Measurements from ENCODE around the gene NRDE2.
"Not testable (repeated sequence)": the region's sequence is repeated elsewhere in the genome, so short reads cannot be mapped to it uniquely, and the experiment has no call there.

NRDE2 gene

GRCh38 chr14:90242444-90242843, 89.3 kb downstream of the NRDE2 start:
- Histone ChIP-seq H3K79me2 (ENCODE audit: low read length) (no peaks in the 10 kb centered on the region), H3K9me3 (ENCODE audit: insufficient read depth, low read length) (peaks cover 14% of the 10 kb centered on the region), H3K9ac (ENCODE audit: low read length) (no peak overlapping the region), H3K27me3 (ENCODE audit: low read depth, low read length) (no peaks in the 10 kb centered on the region; the same call in 1 of the 2 replicates), H3K27ac (ENCODE audit: low read length) (no peak overlapping the region), H3K4me1 (ENCODE audit: low read length) (no peaks in the 10 kb centered on the region), H3K4me2 (ENCODE audit: low read length) (no peak overlapping the region), H3K36me3 (replicated peaks; ENCODE audit: low read depth, low read length) (no peaks in the 10 kb centered on the region), H4K20me1 (ENCODE audit: insufficient read depth, low read length) (no peaks in the 10 kb centered on the region), H2AFZ (ENCODE audit: low read depth, low read length) (no peak overlapping the region), H3K4me3 (ENCODE audit: low read length) (no peak overlapping the region)
- TF ChIP-seq CTCF (IDR thresholded peaks at IDR 0.05; ENCODE audit: low read depth, low read length) = no peak
- no peak for TF ChIP-seq EZH2phosphoT487 (IDR thresholded peaks at IDR 0.05; ENCODE audit: low read depth)

DNA sequence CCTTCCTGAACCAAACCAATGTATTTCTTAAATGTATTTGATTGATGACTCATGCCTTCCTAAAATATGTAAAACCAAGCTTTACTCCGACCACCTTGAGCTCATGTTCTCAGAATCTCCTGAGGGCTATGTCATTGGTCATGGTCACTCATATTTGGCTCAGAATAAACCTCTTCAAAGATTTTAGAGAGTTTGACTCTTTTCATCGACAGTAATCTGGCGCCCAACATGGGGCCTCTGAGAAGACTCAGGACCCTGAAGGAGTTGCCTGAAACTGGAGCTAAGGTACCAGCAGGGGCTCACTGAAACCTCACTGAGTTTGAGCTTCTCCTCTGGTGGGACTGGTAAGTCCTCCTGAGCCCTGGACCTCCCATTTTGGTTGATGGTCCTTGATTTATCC, 92.6 kb downstream of the NRDE2 start:
- H3K36me3 ChIP-seq (replicated peaks; ENCODE audit: low read depth, low read length) = no peaks in the 10 kb centered on the region
- no peak overlapping the region for H3K4me2 ChIP-seq (ENCODE audit: low read length)
- peaks cover 4% of the 10 kb centered on the region; the same call in 1 of the 2 replicates for H3K27me3 ChIP-seq (ENCODE audit: low read depth, low read length)
- H3K79me2 ChIP-seq (ENCODE audit: low read length) = no peaks in the 10 kb centered on the region
- no peak for TF ChIP-seq EZH2phosphoT487 (IDR thresholded peaks at IDR 0.05; ENCODE audit: low read depth)
- TF ChIP-seq CTCF (IDR thresholded peaks at IDR 0.05; ENCODE audit: low read depth, low read length) = no peak
- no peak overlapping the region for H3K9ac ChIP-seq (ENCODE audit: low read length)
- peaks cover 4% of the 10 kb centered on the region for H3K4me1 ChIP-seq (ENCODE audit: low read length)
- H3K27ac ChIP-seq (ENCODE audit: low read length) = no peak overlapping the region
- H3K9me3 ChIP-seq (ENCODE audit: insufficient read depth, low read length) = peaks cover 14% of the 10 kb centered on the region
- no peaks in the 10 kb centered on the region for H4K20me1 ChIP-seq (ENCODE audit: insufficient read depth, low read length)
- H3K4me3 ChIP-seq (ENCODE audit: low read length) = no peak overlapping the region
- no peak overlapping the region for H2AFZ ChIP-seq (ENCODE audit: low read depth, low read length)

- Histone ChIP-seq H3K4me2 (ENCODE audit: low read length) (peak overlapping the region; percentile 75), H2AFZ (ENCODE audit: low read depth, low read length) (peak overlapping the region; percentile 93)
These were observed 96.4 kb downstream of the NRDE2 start for GRCh38 chr14:90235179-90235976.

DNA sequence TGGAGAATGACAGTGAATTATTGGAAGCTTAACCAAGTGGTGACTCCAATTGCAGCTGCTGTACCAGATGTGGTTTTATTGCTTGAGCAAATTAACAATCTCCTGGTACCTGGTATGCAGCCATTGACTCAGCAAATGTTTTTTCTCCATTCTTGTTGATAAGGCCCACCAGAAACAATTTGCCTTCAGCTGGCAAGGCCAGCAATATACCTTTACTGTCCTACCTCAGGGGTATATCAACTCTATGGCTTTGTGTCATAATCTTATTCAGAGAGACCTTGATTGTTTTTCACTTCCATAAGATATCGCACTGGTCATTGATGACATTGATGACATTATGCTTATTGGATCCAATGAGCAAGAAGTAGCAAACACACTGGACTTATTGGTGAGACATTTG, 101.8 kb downstream of the NRDE2 start:
- H3K9me3 ChIP-seq (ENCODE audit: insufficient read depth, low read length) = not testable (repeated sequence)

More at GRCh38 chr14:90235179-90235976, 96.4 kb downstream of the NRDE2 start:
- Histone ChIP-seq H3K27me3 (ENCODE audit: low read depth, low read length) (peaks cover 4% of the 10 kb centered on the region; the same call in 1 of the 2 replicates), H3K27ac (ENCODE audit: low read length) (no peak overlapping the region), H3K9ac (ENCODE audit: low read length) (no peak overlapping the region), H3K36me3 (replicated peaks; ENCODE audit: low read depth, low read length) (no peaks in the 10 kb centered on the region), H3K9me3 (ENCODE audit: insufficient read depth, low read length) (peaks cover 14% of the 10 kb centered on the region), H3K79me2 (ENCODE audit: low read length) (no peaks in the 10 kb centered on the region), H3K4me3 (ENCODE audit: low read length) (peak overlapping the region; percentile 45), H3K4me1 (ENCODE audit: low read length) (peaks cover 4% of the 10 kb centered on the region), H4K20me1 (ENCODE audit: insufficient read depth, low read length) (no peaks in the 10 kb centered on the region)
- TF ChIP-seq CTCF (IDR thresholded peaks at IDR 0.05; ENCODE audit: low read depth, low read length) = peak; percentile 91
- no peak for TF ChIP-seq EZH2phosphoT487 (IDR thresholded peaks at IDR 0.05; ENCODE audit: low read depth)

More for the DNA sequence above, 101.8 kb downstream of the NRDE2 start:
- H3K27ac ChIP-seq (ENCODE audit: low read length); H4K20me1 ChIP-seq (ENCODE audit: insufficient read depth, low read length); H3K4me2 ChIP-seq (ENCODE audit: low read length); H3K27me3 ChIP-seq (ENCODE audit: low read depth, low read length); H3K4me1 ChIP-seq (ENCODE audit: low read length); H3K36me3 ChIP-seq (replicated peaks; ENCODE audit: low read depth, low read length); H3K4me3 ChIP-seq (ENCODE audit: low read length); H3K9ac ChIP-seq (ENCODE audit: low read length); H3K79me2 ChIP-seq (ENCODE audit: low read length); H2AFZ ChIP-seq (ENCODE audit: low read depth, low read length): not testable (repeated sequence)

All from OCI-LY3 (cell line).